SK-N-SH treated with all-trans-retinoic acid at 6 μM for 48 hours (cell line): Measurements from ENCODE around the gene NFATC3.

Source experiments
- ATAC-seq: fragments of 200-7000 bp; cut with Tn5 transposase; 3 replicates; pipeline ENCODE4 v1.9.1; 2020; ENCODE audit warnings: mild to moderate bottlenecking, moderate library complexity
- BACH2 ChIP-seq: fragments of 250-450 bp; sonication (Bioruptor Pico); IDR thresholded peaks from 2 replicates; pipeline ENCODE4 v1.9.0; 2021; ENCODE audit warnings: mild to moderate bottlenecking, borderline replicate concordance
- CREB5 ChIP-seq: fragments of 250-450 bp; sonication (Bioruptor Pico); IDR thresholded peaks from 2 replicates; pipeline ENCODE4 v1.5.1; 2020; ENCODE audit warnings: low read depth, mild to moderate bottlenecking, moderate library complexity
- CSDC2 ChIP-seq: fragments of 250-450 bp; sonication (Bioruptor Pico); IDR thresholded peaks from 2 replicates; pipeline ENCODE4 v1.5.0; 2020; ENCODE audit warnings: mild to moderate bottlenecking, moderate library complexity
- CSRNP3 ChIP-seq: fragments of 250-450 bp; sonication (Bioruptor Pico); IDR thresholded peaks from 2 replicates; pipeline ENCODE4 v1.5.1; 2021; ENCODE audit warnings: mild to moderate bottlenecking, moderate library complexity
- ESRRG ChIP-seq: fragments of 250-450 bp; sonication (Bioruptor Pico); IDR thresholded peaks from 2 replicates; pipeline ENCODE4 v1.6.1; 2021; ENCODE audit warnings: mild to moderate bottlenecking
- GLIS3 ChIP-seq: fragments of 250-450 bp; sonication (Bioruptor Pico); IDR thresholded peaks from 2 replicates; pipeline ENCODE4 v1.5.0; 2020; ENCODE audit warnings: mild to moderate bottlenecking, moderate library complexity
- OSR1 ChIP-seq: fragments of 250-450 bp; sonication (Bioruptor Pico); IDR thresholded peaks from 2 replicates; pipeline ENCODE4 v1.8.0; 2022; ENCODE audit warnings: moderate library complexity, mild to moderate bottlenecking, inconsistent platforms
- PATZ1 ChIP-seq: fragments of 250-450 bp; sonication (Bioruptor Pico); IDR thresholded peaks from 2 replicates; pipeline ENCODE4 v1.8.0; 2020; ENCODE audit warnings: mild to moderate bottlenecking, moderate library complexity, borderline replicate concordance
- POU6F1 ChIP-seq: fragments of 250-450 bp; sonication (Bioruptor Pico); IDR thresholded peaks from 2 replicates; pipeline ENCODE4 v1.8.0; 2021; ENCODE audit warnings: low read depth, mild to moderate bottlenecking, moderate library complexity, borderline replicate concordance
- PPARA ChIP-seq: fragments of 250-450 bp; sonication (Bioruptor Pico); IDR thresholded peaks from 2 replicates; pipeline ENCODE4 v1.5.0; 2020; ENCODE audit warnings: mild to moderate bottlenecking, borderline replicate concordance
- RARB ChIP-seq: fragments of 250-450 bp; sonication (Bioruptor Pico); IDR thresholded peaks from 2 replicates; pipeline ENCODE4 v1.8.0; 2021; ENCODE audit warnings: mild to moderate bottlenecking, moderate library complexity
- SNAI2 ChIP-seq: fragments of 250-450 bp; sonication (Bioruptor Pico); IDR thresholded peaks from 2 replicates; pipeline ENCODE4 v1.5.0; 2020; ENCODE audit warnings: mild to moderate bottlenecking, moderate library complexity
- TCF4 ChIP-seq: fragments of 250-450 bp; sonication (Bioruptor Pico); IDR thresholded peaks from 2 replicates; pipeline ENCODE4 v1.8.0; 2021; ENCODE audit warnings: mild to moderate bottlenecking, moderate library complexity, borderline replicate concordance
- TOX ChIP-seq: fragments of 250-450 bp; sonication (Bioruptor Pico); IDR thresholded peaks from 2 replicates; pipeline ENCODE4 v1.8.0; 2021; ENCODE audit warnings: mild to moderate bottlenecking, moderate library complexity, borderline replicate concordance
- ZC3H10 ChIP-seq: fragments of 250-450 bp; sonication (Bioruptor Pico); IDR thresholded peaks from 2 replicates; pipeline ENCODE4 v1.5.1; 2021; ENCODE audit warnings: mild to moderate bottlenecking, moderate library complexity
- ZFP30 ChIP-seq: fragments of 450-650 bp; formaldehyde crosslinking; IDR thresholded peaks from 2 replicates; pipeline ENCODE4 v1.5.0; 2022; ENCODE audit warnings: mild to moderate bottlenecking, moderate library complexity
- ZNF565 ChIP-seq: fragments of 450-650 bp; formaldehyde crosslinking; conservative IDR thresholded peaks from 2 replicates; pipeline ENCODE4 v1.5.0; 2020; ENCODE audit warnings: low read depth, mild to moderate bottlenecking, moderate library complexity
- ZNF70 ChIP-seq: fragments of 450-650 bp; formaldehyde crosslinking; IDR thresholded peaks from 2 replicates; pipeline ENCODE4 v1.5.0; 2020; ENCODE audit warnings: mild to moderate bottlenecking, moderate library complexity
- ZNF8 ChIP-seq: fragments of 450-650 bp; formaldehyde crosslinking; IDR thresholded peaks from 2 replicates; pipeline ENCODE4 v1.5.0; 2020; ENCODE audit warnings: mild to moderate bottlenecking, moderate library complexity

NFATC3 gene

GRCh38 chr16:68041783-68042182 is 43.4 kb upstream of the NFATC3 start:
- no peak for ATAC-seq
- TF ChIP-seq BACH2 (CRISPR knock-in tag): no peak
- no peak for TF ChIP-seq CREB5 (CRISPR knock-in tag)
- TF ChIP-seq OSR1 (CRISPR knock-in tag): no peak
- no peak for TF ChIP-seq ZC3H10
- no peak for TF ChIP-seq CSDC2
- TF ChIP-seq ZNF8 (CRISPR knock-in tag): no peak
- no peak for TF ChIP-seq ESRRG
- TF ChIP-seq ZNF70 (CRISPR knock-in tag): no peak
- TF ChIP-seq PATZ1 (CRISPR knock-in tag): no peak
- no peak for TF ChIP-seq POU6F1
- no peak for TF ChIP-seq ZFP30

GRCh38 chr16:68046106-68046505 is 39.1 kb upstream of the NFATC3 start:
- ATAC-seq: no peak
- TF ChIP-seq TOX (CRISPR knock-in tag): no peak

- TF ChIP-seq PPARA (no peak), ZFP30 (no peak), SNAI2 (CRISPR knock-in tag) (no peak), ZNF565 (no peak), RARB (CRISPR knock-in tag) (no peak), TCF4 (CRISPR knock-in tag) (no peak), CSRNP3 (no peak), PATZ1 (CRISPR knock-in tag) (no peak)
Observed at GRCh38 chr16:68047987-68048386, 37.2 kb upstream of the NFATC3 start.

GRCh38 chr16:68049449-68049848 is 35.7 kb upstream of the NFATC3 start:
- TF ChIP-seq GLIS3 (no peak), ZC3H10 (no peak), ZFP30 (no peak), TCF4 (CRISPR knock-in tag) (no peak), POU6F1 (no peak), CREB5 (CRISPR knock-in tag) (no peak)
- ATAC-seq: no peak

More at GRCh38 chr16:68047987-68048386, 37.2 kb upstream of the NFATC3 start:
- ATAC-seq: no peak
